ENCODE data around the gene KIZ. TPM values are rescaled to one million over a fixed set of nuclear protein-coding genes. Genes with fewer than 3 reads are reported as not detected.

Gene KIZ
- total and polyA plus RNA-seq, 7 experiments from 2014 or later: 15.6 to 49.6 (median 32.5) TPM

GRCh38 chr20:21145424-21145823, 19.5 kb downstream of the KIZ start:
- no peaks in the 10 kb centered on the region for H3K4me1 ChIP-seq (ENCODE audit: control insufficient read depth in 2 of 2, insufficient read depth in 2 of 2, low read length in 2 of 2)
- Mint-ChIP-seq H3K9me3 (no peaks in the 10 kb centered on the region), H3K4me1 (peaks cover 0 to 5% (median 0%) of the 10 kb centered on the region in 7 donors), H3K27ac (no peak overlapping the region), H3K36me3 (peaks cover 6 to 55% (median 27%) of the 10 kb centered on the region in 5 donors), H3K27me3 (no peaks in the 10 kb centered on the region), H3K4me3 (no peak overlapping the region)
- no peak overlapping the region for H3K27ac ChIP-seq (ENCODE audit: low read depth, low read length)
- no peak for ATAC-seq
- ChIA-PET POLR2A (no interaction called here), CTCF (no interaction called here)
- no peaks in the 10 kb centered on the region for H3K27me3 ChIP-seq (ENCODE audit: control insufficient read depth in 2 of 2, insufficient read depth in 2 of 2, low read length in 2 of 2)
- intact Hi-C loops (cut with micrococcal nuclease): no loop called here
- no peak for DNase-seq
- H3K9me3 ChIP-seq (ENCODE audit: control insufficient read depth in 2 of 3, low read length in 3 of 3): no peaks in the 10 kb centered on the region
- no peak overlapping the region for H3K4me3 ChIP-seq (ENCODE audit: low read length)
- peaks cover 0 to 17% (median 0%) of the 10 kb centered on the region in 3 experiments for H3K36me3 ChIP-seq (ENCODE audit: control insufficient read depth in 2 of 3, insufficient read depth in 3 of 3, low read length in 3 of 3)

GRCh38 chr20:21146215-21146614, 20.3 kb downstream of the KIZ start:
- Histone ChIP-seq H3K9me3 (ENCODE audit: control insufficient read depth in 2 of 3, low read length in 3 of 3) (no peaks in the 10 kb centered on the region), H3K4me1 (ENCODE audit: control insufficient read depth in 2 of 2, insufficient read depth in 2 of 2, low read length in 2 of 2) (no peaks in the 10 kb centered on the region), H3K36me3 (ENCODE audit: control insufficient read depth in 2 of 3, insufficient read depth in 3 of 3, low read length in 3 of 3) (peaks cover 0 to 18% (median 0%) of the 10 kb centered on the region in 3 experiments), H3K4me3 (ENCODE audit: low read length) (no peak overlapping the region), H3K27me3 (ENCODE audit: control insufficient read depth in 2 of 2, insufficient read depth in 2 of 2, low read length in 2 of 2) (no peaks in the 10 kb centered on the region), H3K27ac (ENCODE audit: low read depth, low read length) (no peak overlapping the region)
- peaks cover 6 to 60% (median 27%) of the 10 kb centered on the region in 5 donors for H3K36me3 Mint-ChIP-seq
- no peak overlapping the region for H3K27ac Mint-ChIP-seq
- DNase-seq (no peak), ATAC-seq (no peak)
- H3K9me3 Mint-ChIP-seq: no peaks in the 10 kb centered on the region
- POLR2A ChIA-PET: no interaction called here
- H3K27me3 Mint-ChIP-seq: no peaks in the 10 kb centered on the region
- intact Hi-C loops (cut with micrococcal nuclease): no loop called here
- CTCF ChIA-PET: interaction anchor here (0.6 kb wide), 1 partner anchor 546 kb away, joined by 3 read pairs; no protein-coding TSS in a partner anchor
- H3K4me3 Mint-ChIP-seq: no peak overlapping the region
- H3K4me1 Mint-ChIP-seq: peaks cover 0 to 5% (median 0%) of the 10 kb centered on the region in 7 donors

- H3K4me3 ChIP-seq (ENCODE audit: low read length): no peak overlapping the region
- H3K4me1 ChIP-seq (ENCODE audit: control insufficient read depth in 2 of 2, insufficient read depth in 2 of 2, low read length in 2 of 2): no peaks in the 10 kb centered on the region
- H3K36me3 ChIP-seq (ENCODE audit: control insufficient read depth in 2 of 3, insufficient read depth in 3 of 3, low read length in 3 of 3): peaks cover 0 to 15% (median 0%) of the 10 kb centered on the region in 3 experiments
- Mint-ChIP-seq H3K4me1 (peaks cover 0 to 5% (median 0%) of the 10 kb centered on the region in 7 donors), H3K27ac (no peak overlapping the region), H3K9me3 (no peaks in the 10 kb centered on the region), H3K4me3 (no peak overlapping the region), H3K36me3 (peaks cover 6 to 64% (median 31%) of the 10 kb centered on the region in 5 donors), H3K27me3 (no peaks in the 10 kb centered on the region)
- ATAC-seq (no peak), DNase-seq (no peak)
- POLR2A ChIA-PET: no interaction called here
- H3K9me3 ChIP-seq (ENCODE audit: control insufficient read depth in 2 of 3, low read length in 3 of 3): no peaks in the 10 kb centered on the region
- CTCF ChIA-PET: interaction anchor here (0.7 kb wide), 1 partner anchor 46 kb away, joined by 6 read pairs; no protein-coding TSS in a partner anchor
- H3K27ac ChIP-seq (ENCODE audit: low read depth, low read length): no peak overlapping the region
- no peaks in the 10 kb centered on the region for H3K27me3 ChIP-seq (ENCODE audit: control insufficient read depth in 2 of 2, insufficient read depth in 2 of 2, low read length in 2 of 2)
- intact Hi-C loops (cut with micrococcal nuclease): no loop called here
Measured at GRCh38 chr20:21147593-21147992, 21.7 kb downstream of the KIZ start.

- Mint-ChIP-seq H3K4me1 (peaks cover 0 to 5% (median 0%) of the 10 kb centered on the region in 7 donors), H3K27me3 (no peaks in the 10 kb centered on the region), H3K9me3 (no peaks in the 10 kb centered on the region), H3K27ac (no peak overlapping the region), H3K36me3 (peaks cover 6 to 72% (median 36%) of the 10 kb centered on the region in 5 donors), H3K4me3 (no peak overlapping the region)
- POLR2A ChIA-PET: no interaction called here
- H3K4me1 ChIP-seq (ENCODE audit: control insufficient read depth in 2 of 2, insufficient read depth in 2 of 2, low read length in 2 of 2): no peaks in the 10 kb centered on the region
- H3K9me3 ChIP-seq (ENCODE audit: control insufficient read depth in 2 of 3, low read length in 3 of 3): no peaks in the 10 kb centered on the region
- no peak overlapping the region for H3K4me3 ChIP-seq (ENCODE audit: low read length)
- H3K36me3 ChIP-seq (ENCODE audit: control insufficient read depth in 2 of 3, insufficient read depth in 3 of 3, low read length in 3 of 3): peaks cover 0 to 15% (median 0%) of the 10 kb centered on the region in 3 experiments
- H3K27ac ChIP-seq (ENCODE audit: low read depth, low read length): no peak overlapping the region
- ATAC-seq (no peak), DNase-seq (no peak)
- intact Hi-C loops (cut with micrococcal nuclease): no loop called here
- no peaks in the 10 kb centered on the region for H3K27me3 ChIP-seq (ENCODE audit: control insufficient read depth in 2 of 2, insufficient read depth in 2 of 2, low read length in 2 of 2)
- CTCF ChIA-PET: no interaction called here
Measured at GRCh38 chr20:21149344-21149743, 23.5 kb downstream of the KIZ start.

- no peak overlapping the region for H3K4me3 Mint-ChIP-seq
- Histone ChIP-seq H3K27ac (ENCODE audit: low read depth, low read length) (no peak overlapping the region), H3K9me3 (ENCODE audit: control insufficient read depth in 2 of 3, low read length in 3 of 3) (no peaks in the 10 kb centered on the region), H3K4me1 (ENCODE audit: control insufficient read depth in 2 of 2, insufficient read depth in 2 of 2, low read length in 2 of 2) (no peaks in the 10 kb centered on the region), H3K4me3 (ENCODE audit: low read length) (no peak overlapping the region), H3K36me3 (ENCODE audit: control insufficient read depth in 2 of 3, insufficient read depth in 3 of 3, low read length in 3 of 3) (peaks cover 0 to 15% (median 0%) of the 10 kb centered on the region in 3 experiments), H3K27me3 (ENCODE audit: control insufficient read depth in 2 of 2, insufficient read depth in 2 of 2, low read length in 2 of 2) (no peaks in the 10 kb centered on the region)
- H3K9me3 Mint-ChIP-seq: peaks cover 0 to 3% (median 0%) of the 10 kb centered on the region in 11 donors
- peaks cover 6 to 79% (median 49%) of the 10 kb centered on the region in 5 donors for H3K36me3 Mint-ChIP-seq
- no peak for ATAC-seq
- no peak overlapping the region for H3K27ac Mint-ChIP-seq
- peaks cover 0 to 5% (median 0%) of the 10 kb centered on the region in 7 donors for H3K4me1 Mint-ChIP-seq
- CTCF ChIA-PET: no interaction called here
- intact Hi-C loops (cut with micrococcal nuclease): no loop called here
- no peaks in the 10 kb centered on the region for H3K27me3 Mint-ChIP-seq
- no peak for DNase-seq
- POLR2A ChIA-PET: no interaction called here
Measured at GRCh38 chr20:21151791-21152190, 25.9 kb downstream of the KIZ start.

- peaks cover 0 to 3% (median 0%) of the 10 kb centered on the region in 11 donors for H3K9me3 Mint-ChIP-seq
- H3K27ac Mint-ChIP-seq: no peak overlapping the region
Measured at GRCh38 chr20:21154692-21155091, 28.8 kb downstream of the KIZ start.

GRCh38 chr20:21155268-21155667, 29.4 kb downstream of the KIZ start:
- intact Hi-C loops (cut with micrococcal nuclease): no loop called here
- Histone ChIP-seq H3K27ac (ENCODE audit: low read depth, low read length) (no peak overlapping the region), H3K4me3 (ENCODE audit: low read length) (no peak overlapping the region), H3K36me3 (ENCODE audit: control insufficient read depth in 2 of 3, insufficient read depth in 3 of 3, low read length in 3 of 3) (peaks cover 0 to 9% (median 0%) of the 10 kb centered on the region in 3 experiments), H3K27me3 (ENCODE audit: control insufficient read depth in 2 of 2, insufficient read depth in 2 of 2, low read length in 2 of 2) (no peaks in the 10 kb centered on the region), H3K4me1 (ENCODE audit: control insufficient read depth in 2 of 2, insufficient read depth in 2 of 2, low read length in 2 of 2) (no peaks in the 10 kb centered on the region), H3K9me3 (ENCODE audit: control insufficient read depth in 2 of 3, low read length in 3 of 3) (no peaks in the 10 kb centered on the region)
- Mint-ChIP-seq H3K4me1 (peaks cover 0 to 3% (median 0%) of the 10 kb centered on the region in 7 donors), H3K27ac (no peak overlapping the region), H3K4me3 (no peak overlapping the region), H3K36me3 (peaks cover 1 to 59% (median 30%) of the 10 kb centered on the region in 5 donors), H3K27me3 (no peaks in the 10 kb centered on the region), H3K9me3 (peaks cover 0 to 4% (median 0%) of the 10 kb centered on the region in 11 donors)
- ChIA-PET CTCF (no interaction called here), POLR2A (no interaction called here)
- no peak for DNase-seq
- ATAC-seq: no peak

More at GRCh38 chr20:21154692-21155091, 28.8 kb downstream of the KIZ start:
- Histone ChIP-seq H3K4me1 (ENCODE audit: control insufficient read depth in 2 of 2, insufficient read depth in 2 of 2, low read length in 2 of 2) (no peaks in the 10 kb centered on the region), H3K27me3 (ENCODE audit: control insufficient read depth in 2 of 2, insufficient read depth in 2 of 2, low read length in 2 of 2) (no peaks in the 10 kb centered on the region), H3K9me3 (ENCODE audit: control insufficient read depth in 2 of 3, low read length in 3 of 3) (no peaks in the 10 kb centered on the region), H3K36me3 (ENCODE audit: control insufficient read depth in 2 of 3, insufficient read depth in 3 of 3, low read length in 3 of 3) (peaks cover 0 to 4% (median 0%) of the 10 kb centered on the region in 3 experiments), H3K27ac (ENCODE audit: low read depth, low read length) (no peak overlapping the region), H3K4me3 (ENCODE audit: low read length) (no peak overlapping the region)
- Mint-ChIP-seq H3K4me1 (peaks cover 0 to 3% (median 0%) of the 10 kb centered on the region in 7 donors), H3K36me3 (peaks cover under 1 to 57% (median 27%) of the 10 kb centered on the region in 5 donors), H3K4me3 (no peak overlapping the region), H3K27me3 (no peaks in the 10 kb centered on the region)
- no peak for ATAC-seq
- intact Hi-C loops (cut with micrococcal nuclease): no loop called here
- ChIA-PET CTCF (no interaction called here), POLR2A (no interaction called here)
- DNase-seq: no peak
